GM06990 (cell line): ENCODE data around the gene USP47.
"Not testable (repeated sequence)": the region's sequence is repeated elsewhere in the genome, so short reads cannot be mapped to it uniquely, and the experiment has no call there.

Experiments
- DNase-seq: peaks from one replicate; pipeline ENCODE4 v3.0.0-alpha.2; 2011; ENCODE audit not compliant: insufficient read length; ENCODE audit errors: extremely low read depth
- H3K27me3 ChIP-seq: replicated peaks from 2 replicates; pipeline ENCODE4 v1.6.0; 2011; ENCODE audit warnings: low read length; ENCODE audit not compliant: control insufficient read depth, insufficient read depth
- H3K36me3 ChIP-seq: 2 replicates; pipeline ENCODE4 v1.5.1; 2011; ENCODE audit warnings: low read length; ENCODE audit not compliant: control insufficient read depth, insufficient read depth
- H3K4me3 ChIP-seq: replicated peaks from 2 replicates; pipeline ENCODE4 v1.5.1; 2011; ENCODE audit warnings: low read depth, mild to moderate bottlenecking, control low read depth, low read length
- TF ChIP-seq, protein P1 (sequence below): IDR thresholded peaks from 2 replicates; pipeline ENCODE4 v1.5.1; 2011; ENCODE audit warnings: low read length, control low read depth, mild to moderate bottlenecking, inconsistent platforms; ENCODE audit not compliant: insufficient read depth, poor library complexity, severe bottlenecking

USP47 gene

DNA sequence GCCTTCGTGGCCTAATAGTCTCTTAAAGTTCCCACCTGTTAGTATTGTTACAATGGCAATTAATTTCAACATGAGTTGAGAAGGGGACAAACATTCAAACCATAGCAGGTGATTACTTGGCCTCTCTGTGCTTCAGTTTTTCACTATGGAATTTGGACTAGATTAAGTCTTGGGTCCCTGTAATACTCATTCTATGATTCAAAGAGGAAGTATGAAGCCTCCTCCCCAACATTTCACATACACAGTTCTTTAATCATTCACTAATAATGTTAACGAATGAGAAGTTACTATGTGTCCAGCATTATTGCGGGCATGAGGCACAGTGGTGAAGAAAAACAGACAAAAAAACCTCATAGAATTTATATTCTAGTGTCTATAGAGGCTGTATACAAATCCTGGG, 19.9 kb upstream of the USP47 start:
- TF ChIP-seq, protein P1, sequence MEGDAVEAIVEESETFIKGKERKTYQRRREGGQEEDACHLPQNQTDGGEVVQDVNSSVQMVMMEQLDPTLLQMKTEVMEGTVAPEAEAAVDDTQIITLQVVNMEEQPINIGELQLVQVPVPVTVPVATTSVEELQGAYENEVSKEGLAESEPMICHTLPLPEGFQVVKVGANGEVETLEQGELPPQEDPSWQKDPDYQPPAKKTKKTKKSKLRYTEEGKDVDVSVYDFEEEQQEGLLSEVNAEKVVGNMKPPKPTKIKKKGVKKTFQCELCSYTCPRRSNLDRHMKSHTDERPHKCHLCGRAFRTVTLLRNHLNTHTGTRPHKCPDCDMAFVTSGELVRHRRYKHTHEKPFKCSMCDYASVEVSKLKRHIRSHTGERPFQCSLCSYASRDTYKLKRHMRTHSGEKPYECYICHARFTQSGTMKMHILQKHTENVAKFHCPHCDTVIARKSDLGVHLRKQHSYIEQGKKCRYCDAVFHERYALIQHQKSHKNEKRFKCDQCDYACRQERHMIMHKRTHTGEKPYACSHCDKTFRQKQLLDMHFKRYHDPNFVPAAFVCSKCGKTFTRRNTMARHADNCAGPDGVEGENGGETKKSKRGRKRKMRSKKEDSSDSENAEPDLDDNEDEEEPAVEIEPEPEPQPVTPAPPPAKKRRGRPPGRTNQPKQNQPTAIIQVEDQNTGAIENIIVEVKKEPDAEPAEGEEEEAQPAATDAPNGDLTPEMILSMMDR: no peak
- H3K36me3 ChIP-seq: no peaks in the 10 kb centered on the region
- no peak overlapping the region for H3K4me3 ChIP-seq
- H3K27me3 ChIP-seq: no peaks in the 10 kb centered on the region
- DNase-seq: no peak

DNA sequence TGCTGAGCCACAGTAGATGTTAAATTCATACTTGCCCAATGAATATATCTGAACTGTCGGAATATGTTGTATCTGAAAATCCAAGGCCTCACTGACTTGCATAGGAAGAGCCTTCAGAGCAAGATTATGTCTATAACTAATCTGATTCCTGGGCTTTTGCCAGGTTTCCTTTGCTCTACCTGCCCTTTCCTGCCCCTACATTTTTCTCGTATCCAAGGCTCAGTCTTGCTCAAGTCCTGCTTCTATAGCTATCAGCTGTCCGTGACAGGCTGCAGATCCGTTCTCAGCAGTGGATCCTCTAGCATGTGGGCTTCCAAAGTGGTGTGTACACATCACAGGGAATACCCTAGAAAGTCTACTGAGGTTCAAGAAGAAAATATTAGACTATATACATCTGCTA, 18.8 kb upstream of the USP47 start:
- Histone ChIP-seq H3K36me3 (no peaks in the 10 kb centered on the region), H3K4me3 (no peak overlapping the region)
- TF ChIP-seq, protein P1: no peak

DNA sequence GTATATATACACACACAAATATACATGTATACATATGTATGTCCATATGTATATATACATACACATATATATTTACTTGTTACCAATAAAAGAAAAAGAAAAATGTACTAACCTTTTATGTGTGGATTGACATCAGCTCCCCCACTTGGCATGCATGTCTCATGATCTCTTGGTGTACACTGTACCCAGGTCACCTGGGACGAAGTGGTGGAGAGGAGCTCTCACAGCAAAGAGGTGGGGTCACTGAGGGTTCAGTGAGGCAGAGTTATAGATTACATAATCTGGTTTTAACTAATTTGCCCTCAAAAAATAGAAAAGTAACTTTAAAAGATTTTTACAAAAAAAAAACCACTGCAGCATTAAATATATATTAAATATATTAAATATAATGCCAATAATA, 15.5 kb upstream of the USP47 start:
- TF ChIP-seq, protein P1: no peak

More for the DNA sequence above, 18.8 kb upstream of the USP47 start:
- DNase-seq: no peak
- H3K27me3 ChIP-seq: no peaks in the 10 kb centered on the region

DNA sequence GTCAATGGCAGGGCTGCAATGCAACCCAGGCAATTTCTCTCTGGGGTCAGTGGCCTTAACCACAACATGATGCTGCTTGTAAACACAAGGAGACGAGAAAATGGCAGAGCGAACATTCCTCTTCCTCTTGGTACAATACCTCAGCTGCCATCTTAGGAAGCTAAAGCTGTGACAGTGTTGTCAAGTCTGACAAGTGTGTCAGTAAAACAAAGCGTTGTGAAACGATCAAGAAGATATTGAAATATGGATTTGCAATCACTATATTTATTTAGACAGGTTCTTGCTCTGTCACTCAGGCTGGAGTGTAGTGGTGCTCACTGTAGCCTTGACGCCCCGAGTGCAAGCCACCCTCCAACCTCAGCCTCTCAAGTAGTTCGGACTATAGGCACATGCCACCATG, 14.5 kb upstream of the USP47 start:
- H3K36me3 ChIP-seq: no peaks in the 10 kb centered on the region
- DNase-seq: no peak
- H3K27me3 ChIP-seq: no peaks in the 10 kb centered on the region
- TF ChIP-seq, protein P1: no peak
- H3K4me3 ChIP-seq: no peak overlapping the region

More for the DNA sequence above, 15.5 kb upstream of the USP47 start:
- Histone ChIP-seq H3K4me3 (no peak overlapping the region), H3K27me3 (no peaks in the 10 kb centered on the region), H3K36me3 (no peaks in the 10 kb centered on the region)
- no peak for DNase-seq

DNA sequence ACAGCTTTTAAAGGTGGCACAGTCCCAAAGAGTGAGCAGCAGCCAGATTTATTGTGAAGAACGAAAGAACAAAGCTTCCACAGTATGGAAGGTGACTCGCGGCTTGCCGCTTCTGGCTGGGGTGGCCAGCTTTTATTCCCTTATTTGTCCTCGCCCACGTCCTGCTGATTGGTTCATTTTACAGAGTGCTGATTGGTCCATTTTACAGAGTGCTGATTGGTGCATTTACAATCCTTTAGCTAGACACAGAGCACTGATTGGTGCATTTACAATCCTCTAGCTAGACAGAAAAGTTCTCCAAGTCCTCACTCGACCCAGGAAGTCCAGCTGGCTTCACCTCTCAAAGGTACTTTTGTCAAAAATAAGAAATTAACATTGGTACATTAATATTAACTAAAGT, 10.4 kb upstream of the USP47 start:
- H3K36me3 ChIP-seq, DNase-seq, H3K4me3 ChIP-seq, H3K27me3 ChIP-seq: not testable (repeated sequence)

DNA sequence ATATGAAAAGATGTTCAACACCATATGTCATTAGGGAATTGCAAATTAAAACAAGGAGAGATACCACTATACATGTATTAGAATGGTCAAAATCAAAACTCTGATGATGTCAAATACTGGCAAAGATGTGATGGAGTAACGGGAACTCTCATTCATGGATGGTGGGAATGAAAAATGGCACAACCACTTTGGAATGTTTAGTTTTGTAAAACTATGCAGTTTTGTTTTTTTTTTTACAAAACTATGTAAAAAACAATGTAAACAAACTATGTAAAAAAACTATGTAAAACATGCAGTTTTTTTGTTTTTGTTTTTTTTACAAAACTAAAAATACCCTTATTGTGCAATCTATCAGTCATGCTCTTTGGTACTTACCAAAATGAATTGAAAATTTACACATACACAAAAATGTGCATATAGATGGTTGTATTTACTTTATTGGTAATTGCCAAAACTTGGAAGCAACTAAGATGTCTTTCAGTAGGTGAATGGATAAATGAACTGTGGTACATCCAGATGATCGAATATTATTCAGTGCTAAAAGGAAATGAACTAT, 5.0 kb upstream of the USP47 start:
- no peak for DNase-seq
- TF ChIP-seq, protein P1: no peak
- Histone ChIP-seq H3K36me3 (no peaks in the 10 kb centered on the region), H3K4me3 (no peak overlapping the region), H3K27me3 (no peaks in the 10 kb centered on the region)
